CD14-positive monocyte (primary cell): ENCODE measurements around the gene SRCAP. TPM values are rescaled to one million over a fixed set of nuclear protein-coding genes. Genes with fewer than 3 reads are reported as not detected.
"Not testable (repeated sequence)": the region's sequence is repeated elsewhere in the genome, so short reads cannot be mapped to it uniquely, and the experiment has no call there.

ENCODE experiments used
- DNase-seq, 3 donors: peaks; one replicate each; pipeline ENCODE4 v3.0.0-alpha.2; 2011 to 2022
- H2AFZ ChIP-seq: 2 replicates; pipeline ENCODE4 v1.6.0; 2012; ENCODE audit warnings: mild to moderate bottlenecking, low read depth, low read length, inconsistent platforms; ENCODE audit not compliant: insufficient read depth, poor library complexity, severe bottlenecking
- H3K27ac ChIP-seq, 2 donors: 1 replicate in 1 of 2; 2 replicates in 1 of 2; pipeline ENCODE4 v1.5.1; 2012 to 2013; ENCODE audit warnings: low read length in 2 of 2, control low read depth in 1 of 2, inconsistent platforms in 1 of 2, low read depth in 1 of 2, mild to moderate bottlenecking in 1 of 2
- H3K27me3 ChIP-seq, 2 donors: one replicate each; pipeline versions ENCODE4 v1.6.0 to v1.6.1; 2011 to 2013; ENCODE audit warnings: low read length in 2 of 2; ENCODE audit not compliant: control insufficient read depth in 2 of 2, insufficient read depth in 2 of 2
- H3K36me3 ChIP-seq, 2 donors: replicated peaks in 1 of 2; 1 replicate in 1 of 2; 2 replicates in 1 of 2; pipeline versions ENCODE4 v1.5.1 to v1.6.1; 2012 to 2013; ENCODE audit warnings: low read length in 2 of 2, control low read depth in 1 of 2, inconsistent platforms in 1 of 2, mild to moderate bottlenecking in 1 of 2; ENCODE audit not compliant: insufficient read depth in 2 of 2, control insufficient read depth in 1 of 2
- H3K4me1 ChIP-seq, 2 donors: 1 replicate in 1 of 2; 2 replicates in 1 of 2; pipeline versions ENCODE4 v1.5.1 to v1.6.1; 2012 to 2013; ENCODE audit warnings: low read length in 2 of 2, control low read depth in 1 of 2, inconsistent platforms in 1 of 2, mild to moderate bottlenecking in 1 of 2, moderate library complexity in 1 of 2; ENCODE audit not compliant: insufficient read depth in 2 of 2, control insufficient read depth in 1 of 2
- H3K4me2 ChIP-seq: replicated peaks from 2 replicates; pipeline ENCODE3; 2012; ENCODE audit warnings: low read length, moderate library complexity, mild to moderate bottlenecking; ENCODE audit not compliant: poor library complexity, severe bottlenecking; ENCODE audit errors: extremely low read depth
- H3K4me3 ChIP-seq, 3 experiments: fragments of 200-600 bp in 1 of 3; sonication (generic) in 1 of 3; replicated peaks in 1 of 3; 1 replicate in 2 of 3; 2 replicates in 1 of 3; pipeline ENCODE4 v1.5.1; 2011 to 2013; ENCODE audit warnings: low read length in 3 of 3, mild to moderate bottlenecking in 3 of 3, control low read depth in 2 of 3, low read depth in 2 of 3, inconsistent platforms in 1 of 3, moderate library complexity in 1 of 3
- H3K79me2 ChIP-seq: 2 replicates; pipeline ENCODE4 v1.6.0; 2012; ENCODE audit warnings: mild to moderate bottlenecking, control low read depth, inconsistent platforms, low read length, moderate library complexity; ENCODE audit not compliant: insufficient read depth
- H3K9ac ChIP-seq: 2 replicates; pipeline ENCODE4 v1.6.0; 2017; ENCODE audit warnings: low read length, mild to moderate bottlenecking; ENCODE audit not compliant: insufficient read depth, poor library complexity, severe bottlenecking
- H3K9me3 ChIP-seq, 2 donors: replicated peaks in 1 of 2; 1 replicate in 1 of 2; 2 replicates in 1 of 2; pipeline versions ENCODE4 v1.5.1 to v1.6.1; 2012 to 2013; ENCODE audit warnings: low read length in 2 of 2, control low read depth in 1 of 2; ENCODE audit not compliant: control insufficient read depth in 1 of 2, insufficient read depth in 1 of 2
- H4K20me1 ChIP-seq: 2 replicates; pipeline ENCODE4 v1.6.0; 2012; ENCODE audit warnings: mild to moderate bottlenecking, low read length, control low read depth, moderate library complexity; ENCODE audit not compliant: insufficient read depth
- H3K27ac Mint-ChIP-seq, 7 donors: one replicate each; pipeline ENCODE4 v1.8.0; 2020; ENCODE audit warnings: mild to moderate bottlenecking in 7 of 7, mixed read lengths in 7 of 7, moderate library complexity in 6 of 7, inconsistent platforms in 2 of 7
- H3K27me3 Mint-ChIP-seq, 3 donors: one replicate each; pipeline ENCODE4 v1.8.0; 2021 to 2022; ENCODE audit warnings: low read depth in 3 of 3, mild to moderate bottlenecking in 3 of 3, mixed read lengths in 3 of 3, moderate library complexity in 3 of 3, inconsistent platforms in 1 of 3
- H3K36me3 Mint-ChIP-seq, 2 donors: one replicate each; pipeline ENCODE4 v1.8.0; 2020; ENCODE audit warnings: mixed read lengths in 2 of 2, inconsistent platforms in 1 of 2, mild to moderate bottlenecking in 1 of 2
- H3K4me1 Mint-ChIP-seq: one replicate; pipeline ENCODE4 v1.8.0; 2020; ENCODE audit warnings: mild to moderate bottlenecking, mixed read lengths
- H3K4me3 Mint-ChIP-seq, 2 donors: one replicate each; pipeline ENCODE4 v1.8.0; 2020; ENCODE audit warnings: mild to moderate bottlenecking in 2 of 2, mixed read lengths in 2 of 2, moderate library complexity in 1 of 2
- H3K9me3 Mint-ChIP-seq, 7 donors: one replicate each; pipeline ENCODE4 v1.8.0; 2020 to 2022; ENCODE audit warnings: mixed read lengths in 7 of 7, mild to moderate bottlenecking in 6 of 7, moderate library complexity in 6 of 7, inconsistent platforms in 2 of 7
- CTCF ChIP-seq: fragments of 200-600 bp; IDR thresholded peaks from one replicate; pipeline ENCODE4 v1.8.0; 2022; ENCODE audit warnings: antibody characterized with exemption, mild to moderate bottlenecking
- WGBS: methylation state at CpG from one replicate; pipeline ENCODE4 v1.1.5; 2013; ENCODE audit warnings: missing lambda C conversion rate; ENCODE audit not compliant: insufficient coverage; 5-methylcytosine and 5-hydroxymethylcytosine counted together
- intact Hi-C, 2 donors: fragments of 100-400 bp; cut with micrococcal nuclease; formaldehyde crosslinking; loops; one replicate each; pipeline versions ENCODE4 v1.15.0 to v1.15.1; 2023
- polyA plus RNA-seq, 3 donors: library from polyadenylated mRNA; depleted of rRNA in 1 of 3; unstranded in 2 of 3; stranded (reverse) in 1 of 3; fragments of 300-500 nt in 2 of 3; fragments of >200 nt in 1 of 3; fragmentation: Illumina TruSeq in 2 of 3; gene quantifications; 1 replicate in 2 of 3; 2 replicates in 1 of 3; pipeline ENCODE4 v1.2.3, GENCODE V29; 2012 to 2021

The SRCAP gene
- polyA plus RNA-seq, 3 donors, result 3.0 to 16.0 (median 6.3) TPM

- H3K9ac ChIP-seq, result no peak overlapping the region
- no peak overlapping the region for H3K4me3 ChIP-seq
- no peak for DNase-seq
- H3K79me2 ChIP-seq, result peaks cover 16% of the 10 kb centered on the region
- no peak overlapping the region for H3K4me2 ChIP-seq
- H3K27ac ChIP-seq, result no peak overlapping the region
- Mint-ChIP-seq H3K27ac (peak overlapping the region in 4 of 7 donors; percentile 8 to 69 (median 20)), H3K27me3 (peaks cover 0 to 1% (median 0%) of the 10 kb centered on the region in 3 donors), H3K36me3 (peaks cover 3% of the 10 kb centered on the region in 2 donors), H3K4me1 (peaks cover 53% of the 10 kb centered on the region), H3K4me3 (no peak overlapping the region), H3K9me3 (peaks cover 0 to 2% (median 0%) of the 10 kb centered on the region in 7 donors)
- peaks cover 11% of the 10 kb centered on the region for H4K20me1 ChIP-seq
- WGBS, result 26% methylated on average over 8 of the region's 11 CpGs
- intact Hi-C loops, result loop anchor here in 1 of 2 donors (5.0 kb wide), 1 partner anchor 227 kb away; the partner anchor contains the start of gene FBXL19
- TF ChIP-seq CTCF, result no peak
- H3K27me3 ChIP-seq, result no peaks in the 10 kb centered on the region
- H3K9me3 ChIP-seq, result no peaks in the 10 kb centered on the region
- no peak overlapping the region for H2AFZ ChIP-seq
- peaks cover 37 to 50% of the 10 kb centered on the region in 2 donors for H3K4me1 ChIP-seq
- H3K36me3 ChIP-seq, result peaks cover under 1 to 4% of the 10 kb centered on the region in 2 donors
Observed at GRCh38 chr16:30694926-30695693, 3.9 kb upstream of the SRCAP start.

GRCh38 chr16:30696646-30697045 lies 2.3 kb upstream of the SRCAP start:
- H3K27ac ChIP-seq, H3K9ac ChIP-seq, H3K4me3 Mint-ChIP-seq, H3K27ac Mint-ChIP-seq, H3K27me3 ChIP-seq, H2AFZ ChIP-seq, H3K9me3 Mint-ChIP-seq, DNase-seq, H3K27me3 Mint-ChIP-seq, H3K9me3 ChIP-seq, H3K4me2 ChIP-seq, H3K4me3 ChIP-seq: not testable (repeated sequence)
- Histone ChIP-seq H3K36me3 (peaks cover 16 to 19% of the 10 kb centered on the region in 2 donors), H3K79me2 (peaks cover 31% of the 10 kb centered on the region), H3K4me1 (peaks cover 38 to 57% of the 10 kb centered on the region in 2 donors), H4K20me1 (peaks cover 27% of the 10 kb centered on the region)
- WGBS, result no CpG with 5 or more reads among the region's 3 CpGs
- Mint-ChIP-seq H3K4me1 (peaks cover 53% of the 10 kb centered on the region), H3K36me3 (peaks cover 14 to 16% of the 10 kb centered on the region in 2 donors)
- intact Hi-C loops, result loop anchor here in 1 of 2 donors (5.0 kb wide), 1 partner anchor 226 kb away; the partner anchor contains the start of gene FBXL19
